GM23338 (cell line): Measurements from ENCODE around the gene PLPP6. TPM values are rescaled to one million over a fixed set of nuclear protein-coding genes. Genes with fewer than 3 reads are reported as not detected.

Experiments
- ATAC-seq: fragments of 200-7000 bp; cut with Tn5 transposase; 3 replicates; pipeline ENCODE4 v1.9.1; 2020
- DNase-seq: peaks from one replicate; pipeline ENCODE4 v3.0.0-alpha.2; 2015; ENCODE audit warnings: low spot score
- H2AFZ ChIP-seq: fragments of 200-600 bp; sonication (generic); 2 replicates; pipeline ENCODE4 v1.8.0; 2016; ENCODE audit warnings: antibody characterized with exemption, mild to moderate bottlenecking, moderate library complexity
- H3F3A ChIP-seq: fragments of 200-600 bp; sonication (generic); replicated peaks from 2 replicates; pipeline ENCODE4 v1.8.0; 2017; ENCODE audit warnings: antibody characterized with exemption, mixed run types, low read depth
- H3K27ac ChIP-seq: fragments of 200-600 bp; sonication (generic); 2 replicates; pipeline ENCODE4 v1.6.1; 2016; ENCODE audit warnings: low read depth
- H3K27me3 ChIP-seq: fragments of 200-600 bp; sonication (generic); 2 replicates; pipeline ENCODE4 v1.8.0; 2016; ENCODE audit warnings: mild to moderate bottlenecking, mixed run types, moderate library complexity; ENCODE audit not compliant: insufficient read depth
- H3K36me3 ChIP-seq: fragments of 200-600 bp; sonication (generic); 2 replicates; pipeline ENCODE4 v1.8.0; 2016; ENCODE audit warnings: mild to moderate bottlenecking; ENCODE audit not compliant: insufficient read depth
- H3K4me1 ChIP-seq: fragments of 200-600 bp; sonication (generic); 2 replicates; pipeline ENCODE4 v1.8.0; 2016; ENCODE audit warnings: mild to moderate bottlenecking, moderate library complexity; ENCODE audit not compliant: insufficient read depth
- H3K4me2 ChIP-seq: fragments of 200-600 bp; sonication (generic); 2 replicates; pipeline ENCODE4 v1.7.1; 2017; ENCODE audit warnings: mixed run types
- H3K4me3 ChIP-seq: fragments of 200-600 bp; sonication (generic); 2 replicates; pipeline ENCODE4 v1.6.1; 2016; ENCODE audit warnings: mixed run types
- H3K79me2 ChIP-seq: fragments of 200-600 bp; sonication (generic); replicated peaks from 2 replicates; pipeline ENCODE4 v1.8.0; 2017; ENCODE audit warnings: mild to moderate bottlenecking; ENCODE audit not compliant: insufficient read depth
- H3K9me2 ChIP-seq: fragments of 200-600 bp; sonication (generic); 2 replicates; pipeline ENCODE4 v1.8.0; 2017; ENCODE audit not compliant: insufficient read depth
- H4K20me1 ChIP-seq: fragments of 200-600 bp; sonication (generic); replicated peaks from 2 replicates; pipeline ENCODE4 v1.8.0; 2017; ENCODE audit warnings: mild to moderate bottlenecking; ENCODE audit not compliant: insufficient read depth
- H3K27ac Mint-ChIP-seq: 2 replicates; pipeline ENCODE4 v1.8.0; 2020; ENCODE audit warnings: inconsistent platforms, mild to moderate bottlenecking, moderate library complexity, mixed read lengths
- H3K27me3 Mint-ChIP-seq: 3 replicates; pipeline ENCODE4 v1.8.0; 2022; ENCODE audit warnings: low read depth, mild to moderate bottlenecking, moderate library complexity, mixed read lengths, inconsistent platforms; ENCODE audit not compliant: insufficient read depth, poor library complexity
- H3K36me3 Mint-ChIP-seq: 3 replicates; pipeline ENCODE4 v1.8.0; 2021; ENCODE audit warnings: low read depth, mild to moderate bottlenecking, inconsistent platforms, moderate library complexity, mixed read lengths
- H3K4me1 Mint-ChIP-seq: 3 replicates; pipeline ENCODE4 v1.8.0; 2020; ENCODE audit warnings: mild to moderate bottlenecking, inconsistent platforms, mixed read lengths
- H3K4me3 Mint-ChIP-seq: 3 replicates; pipeline ENCODE4 v1.8.0; 2021; ENCODE audit warnings: moderate library complexity, mild to moderate bottlenecking, inconsistent platforms, mixed read lengths
- H3K9me3 Mint-ChIP-seq: 3 replicates; pipeline ENCODE4 v1.8.0; 2020; ENCODE audit warnings: moderate library complexity, mild to moderate bottlenecking, inconsistent platforms, mixed read lengths
- CREB1 ChIP-seq: fragments of 250-450 bp; sonication (Bioruptor Pico); IDR thresholded peaks from 2 replicates; pipeline ENCODE4 v1.5.0; 2020; ENCODE audit warnings: low read depth, mild to moderate bottlenecking, moderate library complexity
- CTCF ChIP-seq, 2 experiments: fragments of 200-600 bp in 1 of 2; sonication (generic) in 1 of 2; conservative IDR thresholded peaks; 2 replicates each; pipeline versions ENCODE4 v1.5.1 to v1.6.1; 2016 to 2017; ENCODE audit warnings: antibody characterized with exemption in 2 of 2, low read depth in 2 of 2, mild to moderate bottlenecking in 2 of 2, moderate library complexity in 1 of 2
- EZH2 ChIP-seq: fragments of 200-600 bp; sonication (generic); IDR thresholded peaks from one replicate; pipeline ENCODE4 v1.8.0; 2017; ENCODE audit warnings: antibody characterized with exemption, mild to moderate bottlenecking, low read depth; ENCODE audit not compliant: unreplicated experiment
- EZH2phosphoT487 ChIP-seq: fragments of 200-600 bp; sonication (generic); IDR thresholded peaks from one replicate; pipeline ENCODE4 v1.8.1; 2018; ENCODE audit warnings: antibody characterized with exemption; ENCODE audit not compliant: unreplicated experiment
- NANOG ChIP-seq: IDR thresholded peaks from 2 replicates; pipeline ENCODE4 v1.6.1; 2016; ENCODE audit warnings: antibody characterized with exemption, borderline replicate concordance
- POLR2AphosphoS5 ChIP-seq: IDR thresholded peaks from 2 replicates; pipeline ENCODE4 v1.6.1; 2016; ENCODE audit warnings: antibody characterized with exemption, low read depth
- STAT1 ChIP-seq: IDR thresholded peaks from one replicate; pipeline ENCODE4 v1.6.1; 2016; ENCODE audit warnings: antibody characterized with exemption; ENCODE audit not compliant: unreplicated experiment
- ZNF331 ChIP-seq: fragments of 250-450 bp; sonication (Bioruptor Pico); IDR thresholded peaks from 2 replicates; pipeline ENCODE4 v1.5.0; 2020; ENCODE audit warnings: low read depth, mild to moderate bottlenecking, moderate library complexity
- ZNF462 ChIP-seq: fragments of 250-450 bp; sonication (Bioruptor Pico); IDR thresholded peaks from 2 replicates; pipeline ENCODE4 v1.5.0; 2020; ENCODE audit warnings: mild to moderate bottlenecking, moderate library complexity
- polyA plus RNA-seq: library from polyadenylated mRNA; unstranded; fragments of >200 nt; fragmentation: Nextera tagmentation; extraction: Ambion mirVana; gene quantifications from 2 replicates; pipeline ENCODE4 v1.2.1, GENCODE V29; 2016
- total RNA-seq: library from RNA; depleted of rRNA; stranded (reverse); fragments of >200 nt; shearing (Covaris generic); gene quantifications from 2 replicates; pipeline ENCODE4 v1.2.3, GENCODE V29; 2014

The PLPP6 gene
- total and polyA plus RNA-seq, 2 experiments from 2014 or later: 6.3 to 13.2 TPM

- TF ChIP-seq CTCF (conservative IDR thresholded peaks at IDR 0.05; ENCODE audit: low read depth in 2 of 2): no peak
- no peak for TF ChIP-seq EZH2phosphoT487
- TF ChIP-seq NANOG: no peak
- no peak for TF ChIP-seq POLR2AphosphoS5
- no peak for TF ChIP-seq EZH2
- TF ChIP-seq STAT1: no peak
These were observed 38.8 kb downstream of the PLPP6 start (continued) for GRCh38 chr9:4700932-4701331.

GRCh38 chr9:4701526-4701925 is 39.4 kb downstream of the PLPP6 start:
- no peak overlapping the region for H3K27ac ChIP-seq
- H3K4me2 ChIP-seq: no peak overlapping the region
- H4K20me1 ChIP-seq: no peaks in the 10 kb centered on the region
- TF ChIP-seq ZNF331 (no peak), EZH2phosphoT487 (no peak), STAT1 (no peak), CREB1 (CRISPR knock-in tag) (no peak), ZNF462 (no peak), CTCF (conservative IDR thresholded peaks at IDR 0.05; ENCODE audit: low read depth in 2 of 2) (no peak), NANOG (no peak)
- no peaks in the 10 kb centered on the region for H3K4me1 ChIP-seq
- Mint-ChIP-seq H3K9me3 (no peaks in the 10 kb centered on the region), H3K4me1 (no peaks in the 10 kb centered on the region), H3K27me3 (no peaks in the 10 kb centered on the region), H3K36me3 (peaks cover 39% of the 10 kb centered on the region; the same call in 2 of the 3 replicates), H3K4me3 (no peak overlapping the region), H3K27ac (no peak overlapping the region)
- H3K79me2 ChIP-seq: no peaks in the 10 kb centered on the region; the same call in 1 of the 2 replicates
- H3K9me2 ChIP-seq: no peaks in the 10 kb centered on the region
- H2AFZ ChIP-seq: no peak overlapping the region
- H3K27me3 ChIP-seq: no peaks in the 10 kb centered on the region
- ATAC-seq (no peak), DNase-seq (no peak)
- H3F3A ChIP-seq: no peaks in the 10 kb centered on the region
- peaks cover 18% of the 10 kb centered on the region for H3K36me3 ChIP-seq
- no peak overlapping the region for H3K4me3 ChIP-seq
